Measurements from ENCODE around the gene KRT28. TPM values are rescaled to one million over a fixed set of nuclear protein-coding genes. Genes with fewer than 3 reads are reported as not detected.

The KRT28 gene
- total RNA-seq, 1 experiment from 2014 or later, result not detected

GRCh38 chr17:40801157-40801556 lies 1.4 kb upstream of the KRT28 start:
- no peak overlapping the region for H3K4me3 ChIP-seq
- no peaks in the 10 kb centered on the region for H3K27me3 ChIP-seq
- DNase-seq, result no peak
- no peaks in the 10 kb centered on the region for H3K9me3 ChIP-seq
- no peaks in the 10 kb centered on the region for H3K36me3 ChIP-seq

DNA sequence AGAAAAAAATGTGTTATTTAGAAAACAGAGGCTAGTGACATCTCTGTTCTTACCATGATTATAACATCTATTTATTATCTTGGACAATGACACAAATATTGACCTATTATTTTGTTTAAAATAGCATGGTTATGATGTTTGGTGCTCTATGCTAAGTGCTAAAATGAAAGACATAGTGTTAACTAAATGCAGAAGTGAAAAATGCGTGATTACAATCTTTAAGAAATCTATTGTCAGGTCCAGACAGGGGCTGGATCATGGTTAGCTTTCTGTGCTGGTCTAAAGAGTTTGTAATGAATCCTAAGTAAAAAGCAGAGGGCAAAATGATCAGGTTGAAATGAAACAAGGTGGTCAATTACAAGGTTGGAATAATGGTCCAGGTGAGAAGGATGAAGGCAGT lies 622 bp upstream of the KRT28 start:
- H3K4me3 ChIP-seq, result no peak overlapping the region
- no peak for DNase-seq
- no peaks in the 10 kb centered on the region for H3K36me3 ChIP-seq
- no peaks in the 10 kb centered on the region for H3K27me3 ChIP-seq
- H3K9me3 ChIP-seq, result no peaks in the 10 kb centered on the region

GRCh38 chr17:40796846-40797245 lies 2.9 kb downstream of the KRT28 start:
- DNase-seq, result no peak
- Histone ChIP-seq H3K36me3 (no peaks in the 10 kb centered on the region), H3K4me3 (no peak overlapping the region), H3K9me3 (no peaks in the 10 kb centered on the region), H3K27me3 (no peaks in the 10 kb centered on the region; the same call in 1 of the 2 replicates)

GRCh38 chr17:40795019-40795667 lies 4.6 kb downstream of the KRT28 start:
- no peak for DNase-seq
- no peaks in the 10 kb centered on the region; the same call in 1 of the 2 replicates for H3K27me3 ChIP-seq
- H3K4me3 ChIP-seq, result no peak overlapping the region
- H3K9me3 ChIP-seq, result no peaks in the 10 kb centered on the region
- H3K36me3 ChIP-seq, result no peaks in the 10 kb centered on the region

DNA sequence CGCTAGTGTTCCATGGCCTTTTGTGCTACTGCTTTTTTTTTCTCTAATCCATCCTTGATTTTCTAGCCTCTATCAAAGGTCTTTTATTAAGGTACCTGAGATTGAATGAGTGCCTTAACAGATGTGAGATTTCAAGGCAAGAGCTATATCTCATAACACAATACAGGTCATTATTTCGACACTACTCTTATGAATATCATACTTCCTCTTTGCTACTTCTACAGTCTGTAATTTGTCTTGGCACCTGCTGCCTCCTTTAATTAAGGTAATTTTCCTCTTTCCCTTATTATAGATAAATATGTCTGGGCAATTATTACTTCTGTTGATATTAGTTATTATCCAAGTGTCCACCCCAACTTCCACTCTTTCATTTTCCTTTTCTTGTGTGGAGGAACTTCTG lies 5.3 kb downstream of the KRT28 start:
- Histone ChIP-seq H3K9me3 (no peaks in the 10 kb centered on the region), H3K4me3 (no peak overlapping the region), H3K36me3 (no peaks in the 10 kb centered on the region), H3K27me3 (no peaks in the 10 kb centered on the region; the same call in 1 of the 2 replicates)
- no peak for DNase-seq

DNA sequence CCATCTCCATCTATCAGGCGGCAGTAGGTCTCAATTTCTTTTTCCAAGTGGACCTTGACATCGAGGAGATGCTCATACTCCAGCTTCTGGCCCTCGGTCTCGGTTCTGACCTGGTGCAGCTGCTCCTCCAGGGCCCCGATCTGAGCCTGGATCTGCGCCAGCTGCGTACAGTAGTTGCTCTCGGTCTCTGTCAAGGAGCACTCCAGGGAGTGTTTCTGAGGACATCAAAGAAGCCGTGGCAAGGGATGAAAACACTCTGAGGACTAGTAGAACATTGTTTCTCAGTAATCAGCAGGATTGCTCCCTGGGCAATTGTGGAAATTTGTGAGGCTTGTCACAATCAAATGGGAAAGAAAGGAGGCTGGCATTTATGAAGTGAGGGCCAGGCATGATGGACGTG lies 5.9 kb downstream of the KRT28 start:
- no peak overlapping the region for H3K4me3 ChIP-seq
- H3K27me3 ChIP-seq, result no peaks in the 10 kb centered on the region; the same call in 1 of the 2 replicates
- no peaks in the 10 kb centered on the region for H3K9me3 ChIP-seq
- no peak for DNase-seq
- no peaks in the 10 kb centered on the region for H3K36me3 ChIP-seq

DNA sequence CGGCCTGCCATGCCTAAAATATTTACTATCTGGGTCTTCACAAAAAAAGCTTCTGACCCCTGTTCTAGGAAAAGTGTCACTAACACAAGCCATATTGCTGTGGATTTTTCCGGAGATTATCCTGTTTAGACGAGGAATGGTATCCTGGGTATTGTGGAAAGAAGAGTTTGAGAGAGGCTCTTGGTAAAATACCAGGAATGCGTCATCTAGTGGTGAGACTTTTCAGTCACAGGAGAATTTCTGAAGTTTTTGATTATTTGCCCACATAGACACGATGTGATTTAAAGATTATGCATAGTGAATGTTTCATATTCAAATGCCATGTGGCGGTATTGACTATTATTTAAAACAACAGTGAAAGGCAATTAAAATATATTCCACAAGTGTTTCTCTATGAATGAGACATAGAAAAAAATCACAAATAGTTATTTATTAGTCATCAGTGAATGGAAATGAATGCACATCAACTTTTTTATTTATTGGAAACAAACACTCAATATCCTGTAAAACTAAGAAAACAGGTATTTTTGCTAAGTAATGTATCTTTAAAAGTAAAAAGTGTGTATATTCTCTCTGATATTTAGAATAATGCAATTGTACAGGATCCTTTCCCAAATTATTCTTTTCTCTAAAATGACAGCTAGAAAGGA lies 7.8 kb downstream of the KRT28 start:
- no peak for DNase-seq
- Histone ChIP-seq H3K27me3 (no peaks in the 10 kb centered on the region; the same call in 1 of the 2 replicates), H3K9me3 (no peaks in the 10 kb centered on the region), H3K36me3 (no peaks in the 10 kb centered on the region), H3K4me3 (no peak overlapping the region)

DNA sequence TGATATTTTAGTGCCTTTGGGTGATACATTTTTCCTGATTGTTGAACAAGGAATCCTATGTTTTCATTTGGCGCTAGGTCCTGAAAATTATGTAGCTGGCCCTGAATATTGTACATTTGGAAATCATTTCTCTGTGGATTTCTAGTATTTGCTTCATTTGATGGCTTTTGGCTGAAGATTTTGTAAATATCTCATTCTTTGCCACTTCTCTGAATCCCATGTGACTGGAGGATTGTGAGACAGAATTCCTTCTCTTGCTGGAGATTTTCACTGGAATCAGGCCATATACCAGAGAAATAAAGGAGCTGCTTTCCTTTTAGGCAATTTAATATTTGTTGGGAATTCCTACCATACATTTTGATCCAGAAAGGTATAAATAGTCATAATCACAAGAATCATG lies 8.6 kb downstream of the KRT28 start:
- Histone ChIP-seq H3K27me3 (no peaks in the 10 kb centered on the region; the same call in 1 of the 2 replicates), H3K4me3 (no peak overlapping the region), H3K9me3 (no peaks in the 10 kb centered on the region), H3K36me3 (no peaks in the 10 kb centered on the region)
- no peak for DNase-seq

DNA sequence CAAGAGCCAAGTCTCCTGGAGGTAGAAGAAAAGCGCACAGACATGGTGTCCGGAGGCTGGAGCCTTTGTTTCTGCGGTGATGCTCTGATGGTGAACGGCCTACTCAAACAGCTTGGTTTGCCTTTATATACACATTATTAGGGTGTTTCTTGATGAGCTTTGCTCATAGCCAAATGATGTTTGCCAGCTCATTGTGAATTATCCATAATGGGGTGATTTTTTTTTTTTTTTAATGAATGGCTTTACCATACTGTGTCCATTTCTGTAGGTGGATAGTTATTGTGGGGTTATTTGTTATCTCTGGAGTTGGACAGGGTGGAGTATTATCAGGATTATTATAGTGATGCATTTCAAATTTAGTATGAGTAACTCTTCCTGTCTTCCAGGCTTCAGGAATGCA lies 17.3 kb downstream of the KRT28 start, which contains the start of gene KRT27:
Gene KRT27, minus strand, starts transcription at position 101 of the 400 bp plus-strand sequence. Its CDS starts 57 bp downstream, at position 44.
- H3K4me3 ChIP-seq, result no peak within 1 kb of the TSS

DNA sequence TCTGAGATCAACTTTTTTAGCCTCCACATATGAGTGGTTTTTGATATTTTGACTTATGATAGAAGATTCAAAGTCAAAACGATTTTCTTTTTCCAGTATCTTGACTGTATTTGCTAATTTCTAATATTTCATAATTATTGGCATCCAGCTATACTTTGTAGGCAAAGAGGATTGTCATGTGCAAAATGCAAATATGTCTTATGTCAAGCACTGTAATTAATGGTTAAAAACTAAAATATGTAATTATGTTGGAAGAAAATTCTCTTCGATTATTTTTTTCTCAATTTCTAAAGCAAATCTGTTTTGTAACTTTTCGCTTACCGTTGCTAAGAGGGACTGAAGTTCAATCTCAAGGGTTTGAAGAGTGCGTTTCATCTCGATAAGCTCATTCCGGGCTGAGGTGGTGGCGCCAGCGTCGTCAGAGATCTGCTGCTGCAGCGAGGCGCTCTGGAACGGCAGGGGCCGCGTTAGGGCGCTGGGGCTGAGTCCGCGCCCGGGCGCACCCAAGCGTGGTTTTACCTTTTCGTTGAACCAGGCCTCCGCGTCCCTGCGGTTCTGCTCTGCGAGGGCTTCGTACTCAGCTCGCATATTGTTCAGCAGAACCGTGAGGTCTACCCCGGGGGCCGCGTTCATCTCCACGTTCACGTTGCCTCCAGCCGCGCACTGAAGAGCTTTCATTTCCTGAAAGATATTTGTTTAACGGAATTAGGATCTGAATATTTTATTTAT lies 20.4 kb downstream of the KRT28 start:
- Histone ChIP-seq H3K36me3 (no peaks in the 10 kb centered on the region), H3K4me3 (peak overlapping the region; percentile 32), H3K9me3 (no peaks in the 10 kb centered on the region), H3K27me3 (peaks cover 3% of the 10 kb centered on the region)
- DNase-seq, result peak; percentile 31

More for the DNA sequence above, 17.3 kb downstream of the KRT28 start, which contains the start of gene KRT27:
- Histone ChIP-seq H3K9me3 (no peaks in the 10 kb centered on the region), H3K27me3 (peaks cover 3% of the 10 kb centered on the region), H3K36me3 (no peaks in the 10 kb centered on the region)
- no peak for DNase-seq

DNA sequence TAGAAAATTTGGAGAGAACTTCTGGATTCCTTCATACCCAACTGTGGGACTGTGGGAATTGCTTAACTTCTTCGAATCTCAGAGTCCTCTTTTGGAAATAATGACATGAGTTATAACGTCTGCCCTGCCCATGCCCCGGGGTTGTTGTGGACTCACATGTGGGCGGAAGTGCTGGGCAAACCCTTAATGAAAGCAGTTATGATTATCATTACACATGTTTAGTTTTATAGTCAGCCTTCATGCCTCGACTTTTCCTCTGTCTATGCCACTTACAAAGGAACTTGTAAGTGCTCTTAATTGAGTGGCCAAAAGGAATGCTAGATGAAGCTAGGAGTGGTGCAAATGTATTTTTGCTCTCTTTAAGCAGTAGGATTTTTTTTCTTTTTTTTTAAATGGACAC lies 21.3 kb downstream of the KRT28 start:
- H3K9me3 ChIP-seq, result no peaks in the 10 kb centered on the region
- no peak for DNase-seq
- no peaks in the 10 kb centered on the region for H3K36me3 ChIP-seq
- no peak overlapping the region for H3K4me3 ChIP-seq
- peaks cover 9% of the 10 kb centered on the region for H3K27me3 ChIP-seq

DNA sequence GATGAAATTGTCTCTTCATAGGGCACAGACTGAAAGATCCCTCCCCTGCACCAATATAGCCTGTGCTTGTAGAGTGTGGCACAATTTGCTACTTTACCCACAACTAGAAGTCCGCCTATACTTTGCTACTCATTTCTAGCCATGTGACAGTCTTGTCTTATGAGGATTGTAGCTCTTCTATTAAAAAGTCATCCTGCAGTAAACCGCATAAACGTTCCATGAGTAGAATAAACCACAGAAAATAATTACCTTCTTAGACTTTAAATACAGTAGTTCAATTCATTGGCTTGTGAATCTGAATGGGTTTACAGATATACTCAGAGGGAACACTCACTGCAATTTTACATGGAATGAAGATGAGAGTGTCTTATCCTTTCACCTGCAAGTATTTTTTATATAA lies 21.8 kb downstream of the KRT28 start:
- no peak for DNase-seq
- H3K27me3 ChIP-seq, result peaks cover 14% of the 10 kb centered on the region
- no peaks in the 10 kb centered on the region for H3K9me3 ChIP-seq
- H3K36me3 ChIP-seq, result no peaks in the 10 kb centered on the region
- H3K4me3 ChIP-seq, result no peak overlapping the region

DNA sequence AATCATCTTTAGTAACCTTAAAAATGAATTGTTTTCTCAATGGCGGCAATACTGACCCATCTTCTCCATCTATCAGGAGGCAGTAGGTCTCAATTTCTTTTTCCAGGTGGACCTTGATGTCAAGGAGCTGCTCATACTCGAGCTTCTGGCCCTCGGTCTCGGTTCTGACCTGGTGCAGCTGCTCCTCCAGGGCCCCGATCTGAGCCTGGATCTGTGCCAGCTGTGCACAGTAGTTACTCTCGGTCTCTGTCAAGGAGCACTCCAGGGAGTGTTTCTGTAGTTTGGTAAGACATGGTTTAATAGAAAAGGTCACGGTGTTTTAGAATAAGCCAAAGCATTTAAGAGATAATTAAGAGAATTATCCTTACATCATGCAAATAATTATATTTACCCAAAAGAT lies 22.3 kb downstream of the KRT28 start:
- H3K4me3 ChIP-seq, result no peak overlapping the region
- no peaks in the 10 kb centered on the region for H3K9me3 ChIP-seq
- peaks cover 15% of the 10 kb centered on the region for H3K27me3 ChIP-seq
- DNase-seq, result no peak
- H3K36me3 ChIP-seq, result no peaks in the 10 kb centered on the region

DNA sequence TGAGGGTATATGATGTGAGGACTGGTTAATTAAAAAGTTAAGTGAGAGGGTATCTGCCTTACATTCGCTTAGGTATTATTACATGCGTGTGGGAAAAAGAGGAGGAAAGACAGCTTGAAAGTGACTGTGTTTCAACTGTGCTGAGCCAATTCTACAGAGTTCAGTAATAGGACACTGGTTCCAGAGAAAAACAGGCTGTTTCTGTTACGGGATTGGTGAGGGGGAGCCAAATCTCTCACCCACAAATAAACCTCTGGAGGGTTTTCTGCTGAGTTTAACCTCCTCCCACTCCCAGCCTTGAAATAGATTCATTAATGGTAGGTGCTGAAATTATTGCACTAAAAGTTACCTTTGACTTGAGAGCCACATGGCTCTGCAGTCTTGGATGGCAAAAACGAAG lies 23.8 kb downstream of the KRT28 start:
- no peak for DNase-seq
- Histone ChIP-seq H3K4me3 (no peak overlapping the region), H3K36me3 (no peaks in the 10 kb centered on the region), H3K9me3 (no peaks in the 10 kb centered on the region), H3K27me3 (peaks cover 27% of the 10 kb centered on the region)

DNA sequence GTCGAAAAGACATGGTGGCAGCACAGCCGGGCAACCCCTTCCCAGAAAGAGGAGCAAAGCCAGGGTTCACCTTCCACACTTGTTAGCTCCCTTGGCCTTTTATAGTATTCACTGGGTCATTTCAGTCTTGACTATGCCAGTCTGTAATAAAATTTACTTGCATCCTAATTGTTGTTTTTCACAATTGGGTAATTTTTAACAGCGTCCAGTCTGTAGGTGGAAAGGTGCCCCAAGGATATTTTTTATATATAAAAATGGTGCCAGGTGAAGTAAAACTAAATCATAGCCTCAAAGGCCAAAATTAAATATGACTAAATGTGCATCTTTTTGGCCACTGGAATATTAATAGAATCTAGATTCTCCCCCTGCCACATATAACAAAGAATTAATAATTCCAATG lies 27.7 kb downstream of the KRT28 start, which contains the start of gene KRT26:
Gene KRT26, minus strand, starts transcription at position 101 of the 400 bp plus-strand sequence. Its CDS starts 88 bp downstream, at position 13.
- Histone ChIP-seq H3K4me3 (no peak within 1 kb of the TSS), H3K27me3 (peaks cover 28% of the 10 kb centered on the region), H3K9me3 (no peaks in the 10 kb centered on the region), H3K36me3 (no peaks in the 10 kb centered on the region)
- no peak for DNase-seq

- Histone ChIP-seq H3K27me3 (peaks cover 3% of the 10 kb centered on the region; the same call in 1 of the 2 replicates), H3K4me3 (no peak overlapping the region), H3K9me3 (peaks cover 33% of the 10 kb centered on the region), H3K36me3 (no peaks in the 10 kb centered on the region)
- no peak for DNase-seq
These were observed 34.1 kb downstream of the KRT28 start for GRCh38 chr17:40765657-40766056.

- Histone ChIP-seq H3K4me3 (no peak overlapping the region), H3K27me3 (no peaks in the 10 kb centered on the region), H3K9me3 (peaks cover 49% of the 10 kb centered on the region), H3K36me3 (no peaks in the 10 kb centered on the region)
- DNase-seq, result no peak
These were observed 36.0 kb downstream of the KRT28 start for GRCh38 chr17:40763752-40764151.

Measured in MG63 (cell line).